BJ (cell line): ENCODE data around the gene AEBP1. TPM values are rescaled to one million over a fixed set of nuclear protein-coding genes. Genes with fewer than 3 reads are reported as not detected.

Experiments used
- CTCF ChIA-PET: fragments of 350-600 bp; formaldehyde crosslinking; extraction: SDS; loops from one replicate; lab custom pipeline; 2021; ENCODE audit warnings: antibody characterized with exemption, inconsistent platforms; lab: Yijun Ruan, JAX
- POLR2A ChIA-PET: fragments of 300-600 bp; sonication (Branson Sonifier 250); formaldehyde crosslinking; extraction: SDS; loops from one replicate; lab custom pipeline; 2021; ENCODE audit warnings: antibody characterized with exemption; lab: Charles Lee
- DNase-seq: peaks from one replicate; pipeline ENCODE4 v3.0.0-alpha.2; 2011; ENCODE audit warnings: low read depth
- H3K27me3 ChIP-seq: 2 replicates; pipeline ENCODE4 v1.6.0; 2011; ENCODE audit warnings: low read length; ENCODE audit not compliant: control insufficient read depth, insufficient read depth
- H3K36me3 ChIP-seq: 2 replicates; pipeline ENCODE4 v1.5.1; 2011; ENCODE audit warnings: low read length; ENCODE audit not compliant: control insufficient read depth, insufficient read depth
- H3K4me3 ChIP-seq: 2 replicates; pipeline ENCODE4 v1.5.1; 2011; ENCODE audit warnings: low read depth, mild to moderate bottlenecking, control low read depth, low read length
- polyA plus RNA-seq: library from polyadenylated mRNA; depleted of rRNA; stranded (reverse); fragments of >200 nt; gene quantifications from 2 replicates; pipeline ENCODE4 v1.2.3, GENCODE V29; 2011
- TF ChIP-seq, protein P1 (sequence below): IDR thresholded peaks from 2 replicates; pipeline ENCODE4 v1.5.1; 2011; ENCODE audit warnings: low read depth, mild to moderate bottlenecking, control low read depth, inconsistent platforms, low read length, moderate library complexity; ENCODE audit not compliant: insufficient read depth

Gene AEBP1
- polyA plus RNA-seq, 1 experiment = 117 TPM

DNA sequence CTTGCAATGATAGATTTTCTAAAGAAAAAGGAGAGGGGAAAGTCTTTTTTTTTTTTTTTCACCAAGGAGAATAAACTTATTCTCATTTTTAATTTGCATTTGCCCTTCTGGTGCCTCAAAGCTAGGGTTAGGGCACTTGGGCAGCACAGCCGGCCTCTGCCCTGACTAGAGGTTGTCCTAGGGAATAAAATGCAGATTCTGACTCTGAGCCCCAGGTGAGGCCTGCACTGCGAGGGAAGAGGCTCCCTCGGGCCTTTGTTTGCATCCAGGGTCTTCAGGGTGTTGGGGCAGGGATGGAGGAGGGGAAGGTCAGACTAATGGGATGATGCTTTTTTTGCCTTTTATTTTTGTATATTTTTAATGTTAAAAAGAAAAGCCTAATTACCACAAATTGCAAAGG is 29.1 kb downstream of the AEBP1 start:
- TF ChIP-seq, protein P1, sequence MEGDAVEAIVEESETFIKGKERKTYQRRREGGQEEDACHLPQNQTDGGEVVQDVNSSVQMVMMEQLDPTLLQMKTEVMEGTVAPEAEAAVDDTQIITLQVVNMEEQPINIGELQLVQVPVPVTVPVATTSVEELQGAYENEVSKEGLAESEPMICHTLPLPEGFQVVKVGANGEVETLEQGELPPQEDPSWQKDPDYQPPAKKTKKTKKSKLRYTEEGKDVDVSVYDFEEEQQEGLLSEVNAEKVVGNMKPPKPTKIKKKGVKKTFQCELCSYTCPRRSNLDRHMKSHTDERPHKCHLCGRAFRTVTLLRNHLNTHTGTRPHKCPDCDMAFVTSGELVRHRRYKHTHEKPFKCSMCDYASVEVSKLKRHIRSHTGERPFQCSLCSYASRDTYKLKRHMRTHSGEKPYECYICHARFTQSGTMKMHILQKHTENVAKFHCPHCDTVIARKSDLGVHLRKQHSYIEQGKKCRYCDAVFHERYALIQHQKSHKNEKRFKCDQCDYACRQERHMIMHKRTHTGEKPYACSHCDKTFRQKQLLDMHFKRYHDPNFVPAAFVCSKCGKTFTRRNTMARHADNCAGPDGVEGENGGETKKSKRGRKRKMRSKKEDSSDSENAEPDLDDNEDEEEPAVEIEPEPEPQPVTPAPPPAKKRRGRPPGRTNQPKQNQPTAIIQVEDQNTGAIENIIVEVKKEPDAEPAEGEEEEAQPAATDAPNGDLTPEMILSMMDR = no peak
- ChIA-PET CTCF (no interaction called here), POLR2A (interaction anchor here (0.7 kb wide), 1 partner anchor 58 kb away, joined by 5 read pairs; no protein-coding TSS in a partner anchor)
- no peaks in the 10 kb centered on the region for H3K36me3 ChIP-seq
- 0 out of 2 replicates have a peak, but pooled peaks cover 2% of the 10 kb centered on the region for H3K27me3 ChIP-seq
- no peak for DNase-seq
- no peak overlapping the region for H3K4me3 ChIP-seq

DNA sequence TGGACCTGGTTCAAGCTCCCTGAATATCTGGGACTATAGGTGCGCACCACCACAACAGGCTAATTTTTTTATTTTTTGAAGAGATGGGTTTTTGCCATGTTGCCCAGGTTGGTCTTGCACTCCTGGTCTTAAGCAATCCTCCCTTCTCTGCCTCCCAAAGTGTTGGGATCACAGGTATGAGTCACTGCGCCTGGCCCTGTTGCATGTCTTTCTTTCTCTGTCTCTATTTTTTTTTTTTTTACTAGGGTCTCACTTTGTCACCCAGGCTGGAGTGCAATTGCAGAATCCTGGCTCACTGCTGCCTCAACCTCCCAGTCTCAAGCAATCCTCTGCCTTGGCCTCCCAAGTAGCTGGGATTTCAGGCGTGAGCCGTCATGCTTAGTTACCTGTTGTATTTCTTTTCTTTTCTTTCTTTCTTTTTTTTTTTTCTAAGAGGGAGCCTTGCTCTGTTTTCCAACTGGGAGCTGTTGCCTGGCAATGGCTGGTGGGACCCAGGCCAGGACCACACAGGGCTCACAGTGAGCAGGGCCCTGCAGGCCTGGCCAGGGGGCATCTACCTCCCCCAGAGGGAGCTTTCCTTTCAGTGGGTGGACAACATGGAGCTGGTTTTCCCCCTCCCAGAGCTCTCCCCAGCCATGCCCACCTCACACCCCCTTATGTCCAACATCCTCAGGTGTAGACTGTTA is 30.9 kb downstream of the AEBP1 start:
- ChIA-PET POLR2A (no interaction called here), CTCF (interaction anchor here (0.7 to 1.2 kb wide), 2 partner anchors 62 to 63 kb away, joined by 3 read pairs; no protein-coding TSS in a partner anchor)
- TF ChIP-seq, protein P1 = no peak
- DNase-seq = no peak
- no peaks in the 10 kb centered on the region for H3K36me3 ChIP-seq
- H3K27me3 ChIP-seq = 0 out of 2 replicates have a peak, but pooled peaks cover 2% of the 10 kb centered on the region
- H3K4me3 ChIP-seq = no peak overlapping the region

DNA sequence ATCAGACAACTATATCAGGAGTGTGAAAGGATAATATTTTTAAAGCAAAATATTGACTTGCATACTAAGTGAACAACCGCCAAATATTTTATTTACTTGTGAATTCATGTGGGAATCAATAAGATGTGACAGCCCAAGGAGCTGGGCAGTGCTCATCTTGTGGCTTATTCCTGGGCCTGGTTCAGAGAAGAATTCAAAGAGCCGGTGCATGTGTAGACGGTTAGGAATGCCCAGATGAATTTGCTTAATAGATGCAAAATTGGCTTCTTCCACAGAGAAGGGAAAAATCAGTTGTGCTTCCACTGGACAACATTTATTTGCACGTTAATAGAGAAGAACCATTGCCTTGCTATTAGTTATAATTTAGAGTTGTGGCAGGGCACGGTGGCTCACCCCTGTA is 32.6 kb downstream of the AEBP1 start:
- Histone ChIP-seq H3K36me3 (no peaks in the 10 kb centered on the region), H3K4me3 (no peak overlapping the region), H3K27me3 (0 out of 2 replicates have a peak, but pooled peaks cover 2% of the 10 kb centered on the region)
- ChIA-PET POLR2A (no interaction called here), CTCF (interaction anchor here (1.1 kb wide), 1 partner anchor 13 kb away, joined by 3 read pairs; the partner anchor contains the start of gene POLD2)
- no peak for DNase-seq
- TF ChIP-seq, protein P1 = no peak

DNA sequence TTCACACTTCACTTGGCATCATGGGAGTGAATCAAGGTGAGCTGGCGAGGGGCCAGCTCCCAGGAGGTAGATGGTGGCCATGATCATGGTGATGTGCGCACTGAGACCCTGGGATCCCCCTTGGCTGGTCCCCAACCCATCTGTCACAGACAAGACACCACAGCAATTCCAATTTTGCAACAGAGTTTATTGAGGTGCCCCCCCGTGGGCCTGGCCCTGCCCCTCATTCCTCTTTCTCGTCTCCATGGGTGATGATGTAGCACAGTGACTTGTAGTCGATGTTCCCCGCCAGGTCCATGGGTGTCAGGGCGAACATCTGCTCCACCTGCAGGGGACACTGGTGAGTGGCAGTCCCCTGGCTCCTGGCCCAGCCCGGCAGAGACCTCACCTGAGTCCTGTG is 34.6 kb downstream of the AEBP1 start:
- no peaks in the 10 kb centered on the region for H3K36me3 ChIP-seq
- H3K4me3 ChIP-seq = no peak overlapping the region
- CTCF ChIA-PET = no interaction called here
- H3K27me3 ChIP-seq = 0 out of 2 replicates have a peak, but pooled peaks cover 2% of the 10 kb centered on the region
- TF ChIP-seq, protein P1 = no peak
- no peak for DNase-seq
- POLR2A ChIA-PET = no interaction called here

DNA sequence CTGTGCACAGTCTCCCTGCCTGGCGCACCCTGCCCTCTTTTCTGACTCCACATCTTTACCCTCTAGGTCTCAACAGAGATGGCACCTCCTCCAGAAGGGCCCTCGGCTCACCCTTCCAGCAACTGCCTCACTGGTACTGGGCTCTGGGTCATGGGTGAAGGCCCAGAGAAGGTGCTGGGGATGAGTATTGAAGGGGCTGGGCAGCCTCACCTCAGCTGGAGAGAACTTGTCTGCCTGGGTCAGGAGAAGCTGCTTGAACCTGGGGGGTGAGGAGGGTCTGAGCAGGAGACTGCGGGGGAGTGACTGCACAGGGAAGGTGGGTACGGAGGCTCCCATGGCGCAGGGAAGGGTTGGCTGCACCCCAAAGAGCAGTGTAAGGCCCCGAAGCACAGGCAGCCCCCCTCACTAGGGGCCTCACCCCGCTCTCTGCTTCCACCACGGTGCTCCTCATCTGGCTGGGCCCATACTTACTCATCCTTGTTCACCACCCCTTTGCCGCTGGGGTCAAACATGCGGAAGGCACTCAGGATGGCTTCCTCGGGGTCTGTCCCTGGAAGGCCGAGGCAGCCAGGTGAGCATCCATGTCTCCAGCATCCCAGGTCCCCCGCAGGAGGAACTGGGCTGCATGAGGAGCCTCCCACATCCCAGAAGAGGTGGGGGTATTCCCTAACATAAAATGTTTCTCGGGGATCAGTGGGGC is 35.3 kb downstream of the AEBP1 start:
- H3K36me3 ChIP-seq = no peaks in the 10 kb centered on the region
- CTCF ChIA-PET = no interaction called here
- POLR2A ChIA-PET = no interaction called here
- H3K27me3 ChIP-seq = peaks cover 3% of the 10 kb centered on the region
- TF ChIP-seq, protein P1 = no peak
- no peak overlapping the region for H3K4me3 ChIP-seq
- DNase-seq = no peak
